ENCODE results near the gene PDE6A.
"Not testable (repeated sequence)": the region's sequence is repeated elsewhere in the genome, so short reads cannot be mapped to it uniquely, and the experiment has no call there.

PDE6A gene

DNA sequence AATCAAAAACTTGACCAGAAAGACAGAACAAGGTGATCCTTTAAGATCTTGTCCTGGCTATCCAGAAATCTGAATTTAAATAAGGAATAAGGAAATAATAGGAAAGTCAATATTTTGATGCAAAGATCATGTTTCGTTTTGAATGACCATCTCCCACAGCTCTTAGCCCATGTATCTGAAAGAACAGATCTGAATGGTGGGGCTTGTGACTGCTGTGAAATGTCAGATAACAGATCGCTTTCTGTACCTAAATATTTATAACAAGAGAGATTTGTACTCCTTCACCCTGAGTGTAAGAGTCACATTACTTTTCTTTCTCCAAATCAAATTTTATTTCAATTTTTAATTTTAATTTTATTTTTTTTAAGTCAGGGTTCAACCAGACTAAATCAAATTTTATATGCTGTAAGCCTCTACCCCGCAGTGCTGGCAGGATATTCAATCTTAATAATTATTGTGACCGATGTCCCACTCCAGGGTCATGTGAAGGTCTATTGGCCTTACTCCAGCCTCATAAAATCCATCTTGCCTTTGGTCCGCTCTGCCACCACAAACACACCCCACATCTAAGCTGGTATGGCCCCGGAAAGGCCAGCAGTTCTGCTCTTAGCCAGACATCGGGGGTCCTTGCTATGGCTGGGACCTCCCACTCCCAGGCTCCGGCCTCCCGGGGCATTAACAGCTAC lies 9.0 kb upstream of the PDE6A start:
- DNase-seq (ENCODE audit: low read depth in 2 of 2) = no peak

DNA sequence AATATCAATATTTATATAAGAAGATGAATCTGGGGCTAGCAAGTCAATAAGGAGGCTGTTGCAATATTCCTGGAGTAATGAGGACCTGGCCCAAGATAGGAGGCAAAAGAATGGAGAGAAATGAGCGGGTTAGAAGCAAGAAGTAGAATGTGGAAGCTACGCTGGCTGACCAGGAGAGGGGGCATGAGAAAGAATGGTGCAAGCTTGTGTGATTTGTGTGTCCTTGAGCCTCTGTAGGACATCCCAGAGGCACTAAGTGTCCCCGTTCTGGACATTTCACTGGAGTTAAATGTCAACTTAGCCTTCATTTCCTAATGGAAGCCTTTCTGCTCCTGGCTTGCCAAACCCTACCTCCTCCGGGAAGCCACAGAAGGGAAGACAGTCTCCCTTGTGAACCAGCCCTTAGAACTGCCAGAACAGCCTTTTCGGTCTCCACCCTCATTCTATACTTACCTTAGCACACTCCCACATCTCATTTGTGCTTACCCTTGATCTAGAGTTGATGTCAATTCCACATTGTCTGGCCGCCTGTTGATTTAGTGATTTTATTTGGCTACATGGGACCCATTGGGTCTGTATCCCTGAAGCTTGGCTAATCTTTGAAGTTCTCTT lies 6.7 kb upstream of the PDE6A start:
- no peak for DNase-seq (ENCODE audit: low read depth in 2 of 2)

DNA sequence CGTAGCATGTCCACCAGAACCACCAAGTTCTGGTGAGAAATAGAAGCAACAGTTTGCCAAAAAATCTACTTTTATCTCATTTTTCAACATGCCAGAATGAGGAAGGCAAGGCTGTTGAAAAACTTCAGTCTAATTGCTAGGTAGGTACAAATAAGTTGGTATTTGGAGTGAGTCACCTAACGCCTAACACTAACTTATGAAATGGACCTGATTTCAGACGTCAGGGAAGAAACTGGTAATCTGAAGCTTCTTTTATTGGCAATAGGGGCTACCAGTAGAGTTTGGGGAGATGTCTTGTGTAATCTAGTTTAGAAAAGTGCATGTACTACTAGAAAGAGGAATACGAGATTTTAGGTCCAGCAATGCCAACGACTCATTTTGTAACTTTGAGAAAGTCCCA lies 4.4 kb upstream of the PDE6A start:
- DNase-seq (ENCODE audit: low read depth in 2 of 2) = no peak

DNA sequence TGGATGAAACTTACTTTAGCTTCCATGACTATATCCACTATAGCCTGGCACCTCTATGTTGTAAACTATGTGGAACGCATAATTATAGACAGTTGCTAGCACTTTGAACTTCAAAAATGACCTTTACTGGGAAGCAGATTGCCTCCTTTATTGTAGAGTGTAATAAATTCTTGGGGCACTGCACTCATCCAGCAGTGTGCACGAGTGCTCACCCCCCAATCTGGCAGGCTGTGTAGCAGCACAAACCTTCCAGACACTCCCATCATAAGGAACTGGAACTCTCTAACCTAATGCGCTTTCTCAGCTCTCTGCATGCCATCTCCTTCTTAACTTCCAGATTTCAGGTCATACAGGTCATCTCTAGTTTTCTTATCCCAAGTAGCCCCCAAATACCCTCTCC lies 1.5 kb upstream of the PDE6A start:
- no peak for DNase-seq (ENCODE audit: low read depth in 2 of 2)

DNA sequence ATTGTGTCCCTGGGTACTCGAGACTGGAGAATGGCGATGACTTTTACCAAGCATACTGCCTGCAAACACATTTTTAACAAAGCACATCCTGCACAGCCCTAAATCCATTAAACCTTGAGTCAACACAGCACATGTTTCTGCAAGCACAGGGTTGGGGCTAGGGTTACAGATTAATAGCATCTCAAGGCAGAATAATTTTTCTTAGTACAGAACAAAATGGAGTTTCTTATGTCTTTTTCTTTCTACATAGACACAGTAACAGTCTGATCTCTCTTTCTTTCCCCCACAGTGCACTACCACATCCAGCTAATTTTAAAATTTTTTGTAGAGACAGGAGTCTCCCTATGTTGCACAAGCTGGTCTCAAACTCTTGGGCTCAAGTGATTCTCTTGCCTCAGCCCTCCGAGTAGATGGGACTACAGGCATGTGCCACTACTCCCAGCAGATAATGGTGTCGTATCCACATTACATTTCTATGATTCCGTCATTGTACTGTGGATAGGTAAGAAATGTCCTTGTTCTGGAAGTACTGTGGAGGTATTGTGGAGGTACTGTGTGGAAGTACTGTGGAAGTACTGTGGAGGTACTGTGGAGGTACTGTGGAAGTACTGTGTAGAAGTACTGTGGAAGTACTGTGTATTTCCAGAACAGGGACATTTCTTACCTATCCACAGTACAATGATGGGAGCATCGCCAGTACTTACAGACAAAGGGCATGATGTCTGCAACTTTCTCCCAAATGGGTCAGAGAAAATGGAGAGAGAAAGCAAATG lies 1.2 kb downstream of the PDE6A start:
- not testable (repeated sequence) for DNase-seq (ENCODE audit: low read depth in 2 of 2)

DNA sequence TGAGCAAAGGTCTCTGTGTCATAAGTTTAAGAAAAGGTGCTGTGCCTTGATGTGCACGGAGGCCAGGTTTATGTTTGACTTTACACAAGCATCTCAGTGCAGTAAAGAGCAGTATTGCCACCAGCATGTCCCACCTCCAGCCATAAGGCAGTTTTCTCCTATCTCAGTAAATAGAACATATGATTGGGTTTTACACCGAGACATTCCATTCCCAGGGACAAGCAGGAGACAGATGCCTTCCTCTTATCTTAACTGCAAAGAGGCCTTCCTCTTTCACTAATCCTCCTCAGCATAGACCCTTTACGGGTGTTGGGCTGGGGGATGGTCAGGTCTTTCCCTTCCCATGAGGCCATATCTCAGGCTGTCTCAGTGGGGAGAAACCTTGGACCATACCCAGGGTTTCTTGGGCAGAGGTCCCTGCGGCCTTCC lies 1.8 kb downstream of the PDE6A start:
- not testable (repeated sequence) for DNase-seq (ENCODE audit: low read depth in 2 of 2)

DNA sequence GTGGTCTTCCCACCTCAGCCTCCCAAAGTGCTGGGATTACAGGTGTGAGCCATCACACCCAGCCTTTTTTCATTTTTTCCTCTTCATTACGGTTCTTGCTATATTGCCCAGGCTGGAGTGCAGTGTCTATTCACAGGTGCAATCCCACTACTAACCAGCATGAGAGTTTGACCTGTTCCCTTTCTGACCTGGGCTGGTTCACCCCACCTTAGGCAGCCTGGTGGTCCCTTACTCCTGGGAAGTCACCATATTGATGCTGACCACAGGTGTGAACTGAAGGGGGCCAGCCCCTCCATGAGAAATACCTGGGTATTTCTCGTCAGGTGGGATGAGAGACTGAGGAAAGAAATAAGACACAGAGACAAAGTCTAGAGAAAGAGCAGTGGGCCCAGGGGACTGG lies 2.4 kb downstream of the PDE6A start:
- no peak for DNase-seq (ENCODE audit: low read depth in 2 of 2)

DNA sequence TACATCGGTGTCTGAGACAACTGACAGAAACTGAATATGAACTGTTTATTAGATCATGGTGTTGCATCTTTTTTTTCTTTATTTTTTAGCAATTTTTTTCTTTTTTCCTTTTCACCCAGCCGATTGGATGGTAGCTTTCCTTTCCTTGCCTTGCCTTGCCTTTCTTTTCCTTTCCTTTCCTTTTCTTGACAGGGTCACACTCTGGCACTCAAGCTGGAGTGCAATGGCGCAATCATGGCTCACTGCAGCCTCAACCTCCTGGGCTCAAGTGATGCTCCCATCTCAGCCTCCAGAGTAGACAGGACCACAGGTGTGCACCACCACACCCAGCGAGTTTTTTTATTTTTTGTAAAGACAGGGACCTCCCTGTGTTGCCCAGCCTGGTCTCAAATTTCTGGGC lies 2.8 kb downstream of the PDE6A start:
- no peak for DNase-seq (ENCODE audit: low read depth in 2 of 2)

DNA sequence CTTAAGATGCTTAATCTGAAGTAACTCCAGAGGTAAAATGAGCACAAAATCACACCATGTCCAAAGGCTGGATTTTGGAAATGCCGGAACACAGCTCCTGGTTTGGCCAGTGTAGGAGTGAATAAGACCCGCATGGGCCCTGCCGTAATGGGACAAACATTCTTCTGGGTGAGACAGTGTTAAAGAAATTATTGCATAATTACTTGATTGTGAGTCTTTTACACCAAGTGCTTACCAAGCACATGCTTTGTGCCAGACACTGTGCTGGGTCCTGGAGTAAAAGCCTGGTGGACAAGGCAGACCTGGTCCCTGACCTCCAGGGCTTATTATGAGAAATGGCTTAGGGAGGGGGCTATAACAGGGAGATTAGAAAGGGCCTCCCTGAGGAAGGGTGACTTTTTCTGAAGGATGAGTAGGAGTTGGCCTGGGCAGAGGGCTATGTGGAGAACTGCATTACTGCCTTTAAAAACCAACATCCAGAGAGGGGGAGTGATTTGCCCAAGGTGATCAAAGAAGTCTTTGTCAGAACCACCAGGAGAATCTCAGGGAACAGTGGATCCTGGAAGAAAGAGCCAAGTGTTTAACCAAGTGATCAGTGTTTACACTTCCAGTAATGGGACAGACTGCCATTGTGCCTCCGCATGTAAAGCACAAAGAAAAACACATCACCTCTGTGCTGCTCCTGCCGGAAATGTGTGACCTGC lies 3.5 kb downstream of the PDE6A start:
- no peak for DNase-seq (ENCODE audit: low read depth in 2 of 2)

DNA sequence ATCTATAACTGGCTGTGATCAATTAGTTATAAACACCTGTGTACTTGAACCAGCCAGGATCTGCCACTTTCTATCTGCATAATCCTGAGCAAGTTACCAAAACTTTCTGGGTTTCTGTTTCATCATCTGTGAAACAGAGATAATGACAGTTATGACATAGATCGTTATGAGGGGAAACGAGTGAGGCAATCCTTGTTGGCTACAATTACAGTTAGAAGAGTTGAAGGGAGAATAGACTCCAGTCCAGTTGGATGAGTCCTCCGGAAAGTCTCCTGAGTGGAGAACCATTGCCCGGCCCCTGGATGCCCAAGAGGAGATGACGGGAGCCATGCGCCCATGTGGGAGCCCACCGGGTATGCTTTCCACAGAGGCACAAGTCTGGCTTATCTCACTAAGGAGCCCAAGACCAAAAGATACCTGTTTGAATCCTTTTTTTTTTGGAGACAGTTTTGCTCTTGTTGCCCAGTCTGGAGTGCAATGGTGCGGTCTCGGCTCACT lies 4.5 kb downstream of the PDE6A start:
- no peak for DNase-seq (ENCODE audit: low read depth in 2 of 2)

DNA sequence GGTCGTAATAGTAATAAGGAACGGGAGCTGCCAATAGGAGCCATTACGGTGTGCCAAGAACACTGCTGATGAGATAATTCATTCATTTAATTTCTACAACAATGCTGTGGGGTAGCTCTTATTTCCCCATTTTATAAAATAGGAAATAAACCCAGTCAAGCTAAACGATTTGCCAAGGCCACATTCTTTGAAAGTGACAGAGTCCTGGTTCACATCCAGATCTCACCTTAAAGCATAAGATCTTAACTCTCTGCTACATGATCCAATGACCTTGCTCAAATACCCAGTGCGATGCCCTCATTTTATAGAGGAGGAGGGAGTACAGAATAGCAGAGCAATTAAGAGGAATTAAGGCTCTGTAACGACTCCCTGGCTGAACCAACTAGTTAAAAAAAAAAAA lies 5.0 kb downstream of the PDE6A start:
- no peak for DNase-seq (ENCODE audit: low read depth in 2 of 2)

DNA sequence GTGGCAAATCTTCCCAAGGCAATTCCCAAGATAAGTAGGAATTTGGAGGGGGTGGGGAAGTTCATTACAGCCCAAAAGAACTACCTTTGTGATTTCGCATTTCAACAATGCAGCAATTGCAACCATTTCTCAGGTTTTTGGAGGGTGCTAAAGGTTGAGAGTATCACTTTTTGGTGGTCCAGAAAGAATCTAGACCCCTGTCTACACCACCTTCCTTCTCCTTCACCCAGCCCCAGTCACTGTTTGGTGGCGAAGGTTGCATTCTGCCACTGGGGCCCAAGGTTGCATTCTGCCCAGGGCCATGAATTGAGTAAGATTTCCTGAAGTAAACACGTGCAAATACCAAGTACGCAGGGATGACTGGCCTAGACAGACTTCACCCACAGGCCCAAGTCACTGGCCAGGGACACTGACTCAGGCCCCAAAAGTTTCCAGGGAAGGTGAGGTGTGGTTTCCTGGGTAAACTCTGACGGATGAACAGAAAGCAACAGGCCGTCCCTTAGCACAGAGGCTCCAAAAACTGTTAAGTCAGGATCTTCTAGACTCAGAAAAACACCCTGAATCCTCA lies 5.7 kb downstream of the PDE6A start:
- DNase-seq (ENCODE audit: low read depth in 2 of 2) = no peak

DNA sequence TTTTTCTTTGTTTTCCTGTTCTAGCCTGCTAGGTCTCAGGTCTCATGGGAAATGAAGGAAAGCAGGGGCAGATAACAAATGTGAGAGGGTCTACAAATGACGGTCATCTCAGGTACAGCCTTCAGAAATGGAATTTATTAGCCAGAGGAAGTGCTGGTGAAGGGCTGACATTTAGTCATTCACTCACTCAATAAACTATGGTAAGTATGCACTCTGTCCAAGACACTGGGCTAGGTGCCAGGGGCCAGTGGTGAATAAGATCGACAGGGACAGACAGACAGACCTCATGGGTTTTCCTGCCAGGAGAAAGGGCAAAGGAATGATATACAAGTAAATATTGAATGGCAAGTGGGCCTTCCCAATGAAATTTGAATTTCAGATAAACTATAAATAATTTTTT lies 6.3 kb downstream of the PDE6A start:
- DNase-seq (ENCODE audit: low read depth in 2 of 2) = no peak

DNA sequence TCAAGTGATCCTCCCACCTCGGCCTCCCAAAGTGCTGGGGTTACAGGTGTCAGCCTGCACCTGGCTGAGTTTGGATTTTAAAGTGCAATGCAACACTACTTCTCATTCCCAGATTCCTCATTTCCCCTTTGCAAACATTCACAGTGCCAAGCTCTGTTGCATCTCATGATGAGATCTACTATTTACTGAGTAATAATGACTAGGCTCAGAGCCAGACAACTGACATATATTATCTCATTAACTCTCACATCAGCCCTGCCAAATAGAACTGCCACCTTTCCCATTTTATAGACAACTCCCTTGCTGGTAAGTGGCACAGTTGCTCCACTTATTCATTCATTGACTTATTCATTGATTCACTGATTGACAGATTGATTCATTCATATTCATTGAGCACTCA lies 7.0 kb downstream of the PDE6A start:
- DNase-seq (ENCODE audit: low read depth in 2 of 2) = no peak

DNA sequence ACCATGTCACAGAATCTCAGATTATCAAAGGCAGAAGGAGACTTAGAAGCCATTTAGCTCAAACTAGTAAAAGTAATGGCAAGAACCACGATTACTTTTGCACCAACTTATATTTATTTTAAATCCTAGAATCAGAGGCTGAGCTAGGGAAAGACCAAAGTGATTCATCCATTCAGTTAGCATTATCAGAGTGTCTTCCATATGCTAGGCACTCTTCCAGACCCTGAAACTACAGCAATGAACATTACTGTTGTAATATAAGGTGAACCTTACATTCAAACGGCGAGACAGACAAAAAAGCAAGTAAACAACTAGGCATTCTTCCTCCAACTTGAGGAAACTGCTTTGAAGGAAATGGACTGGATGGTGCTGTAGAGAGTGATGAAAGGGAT lies 7.9 kb downstream of the PDE6A start:
- no peak for DNase-seq (ENCODE audit: low read depth in 2 of 2)

DNA sequence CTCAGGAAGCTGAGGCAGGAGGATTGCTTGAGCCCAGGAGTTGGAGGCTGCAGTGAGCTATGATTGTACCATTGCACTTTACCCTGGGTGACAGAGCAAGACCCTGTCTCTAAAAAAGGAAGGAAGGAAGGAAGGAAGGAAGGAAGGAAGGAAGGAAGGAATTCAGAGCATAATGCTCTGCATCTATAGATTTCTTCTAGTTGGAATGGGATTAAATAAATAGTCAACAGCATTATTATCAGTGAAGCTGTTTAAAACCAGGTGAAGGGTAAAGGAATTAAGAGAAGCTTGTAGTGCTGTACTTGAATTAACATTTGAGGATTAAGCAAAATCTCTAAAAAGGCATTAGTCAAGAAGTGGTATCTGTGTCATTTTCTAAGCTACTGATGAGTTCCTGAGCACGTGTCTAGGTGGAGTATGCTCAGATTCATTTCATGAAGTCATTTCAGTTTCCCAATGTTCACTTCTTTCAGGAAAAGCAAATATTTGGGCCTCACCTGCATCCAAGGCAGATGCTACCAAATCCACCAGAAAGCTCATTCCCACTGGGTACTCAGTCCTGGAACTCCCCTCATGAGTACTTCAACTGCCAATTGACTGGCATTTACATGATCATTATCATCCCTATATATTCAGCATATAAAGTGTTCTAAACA lies 8.4 kb downstream of the PDE6A start:
- no peak for DNase-seq (ENCODE audit: low read depth in 2 of 2)

DNA sequence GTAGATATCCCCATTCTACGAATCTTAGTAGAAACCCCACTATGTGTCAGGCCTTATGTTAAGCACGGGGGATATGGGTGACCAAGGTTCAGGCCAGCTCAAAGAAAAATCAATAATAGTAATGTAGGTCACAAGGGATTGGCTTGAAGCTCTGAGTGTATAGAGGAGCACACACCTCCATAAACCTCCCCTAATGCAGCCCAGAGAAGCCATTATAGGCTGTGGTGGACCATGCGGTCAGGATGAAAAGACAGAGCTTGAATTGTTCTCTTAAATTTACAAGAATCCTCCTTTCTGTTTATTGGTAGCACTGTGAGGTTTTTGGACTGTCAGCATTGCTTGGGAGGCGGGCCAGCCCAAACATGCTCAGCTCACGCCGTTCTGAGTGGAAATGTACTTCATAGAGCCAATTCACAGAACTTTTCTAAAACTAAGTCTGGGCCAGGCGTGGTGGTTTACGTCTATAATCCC lies 9.1 kb downstream of the PDE6A start:
- no peak for DNase-seq (ENCODE audit: low read depth in 2 of 2)

DNA sequence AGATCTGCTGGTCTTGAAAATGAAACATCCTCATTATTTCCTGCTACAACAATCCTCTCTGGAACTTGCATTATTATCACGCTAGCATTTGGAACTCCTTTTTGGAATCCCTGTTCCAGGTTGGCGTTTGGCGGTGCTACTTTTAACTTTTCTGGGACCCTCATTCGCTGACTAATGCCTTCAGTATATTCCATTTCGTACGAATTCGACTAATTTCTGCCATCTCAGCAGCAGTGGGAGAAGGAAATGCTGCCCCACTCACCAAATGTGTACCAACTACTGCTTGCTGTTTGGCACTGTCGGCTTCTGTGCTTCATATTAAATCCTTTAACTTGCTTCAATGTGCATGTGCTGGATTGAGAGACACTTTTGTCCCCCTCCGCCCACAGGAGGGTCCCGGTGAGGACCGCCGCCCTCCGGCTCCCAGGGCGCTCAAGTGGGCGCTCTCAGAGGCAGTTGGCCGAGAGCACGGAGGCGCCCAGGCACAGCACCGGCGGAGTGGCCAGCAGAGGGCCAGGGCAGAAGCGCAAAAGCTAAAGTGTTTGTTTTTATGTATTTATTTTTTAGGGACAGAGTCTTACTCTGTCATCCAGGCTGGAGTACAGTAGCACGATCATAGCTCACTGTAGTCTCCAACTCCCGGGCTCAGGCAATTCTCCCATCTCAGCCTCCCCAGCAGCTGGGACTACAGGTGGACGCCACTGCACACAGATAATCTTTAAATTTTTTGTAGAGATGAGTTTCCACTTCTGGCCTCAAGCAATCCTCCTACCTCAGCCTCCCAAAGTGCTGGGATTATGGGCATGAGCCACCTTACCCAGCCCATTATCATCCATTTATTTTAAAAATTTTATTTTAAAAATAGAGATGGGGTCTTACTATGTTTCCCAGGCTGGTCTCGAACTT lies 11.9 kb downstream of the PDE6A start:
- no peak for DNase-seq (ENCODE audit: low read depth in 2 of 2)

DNA sequence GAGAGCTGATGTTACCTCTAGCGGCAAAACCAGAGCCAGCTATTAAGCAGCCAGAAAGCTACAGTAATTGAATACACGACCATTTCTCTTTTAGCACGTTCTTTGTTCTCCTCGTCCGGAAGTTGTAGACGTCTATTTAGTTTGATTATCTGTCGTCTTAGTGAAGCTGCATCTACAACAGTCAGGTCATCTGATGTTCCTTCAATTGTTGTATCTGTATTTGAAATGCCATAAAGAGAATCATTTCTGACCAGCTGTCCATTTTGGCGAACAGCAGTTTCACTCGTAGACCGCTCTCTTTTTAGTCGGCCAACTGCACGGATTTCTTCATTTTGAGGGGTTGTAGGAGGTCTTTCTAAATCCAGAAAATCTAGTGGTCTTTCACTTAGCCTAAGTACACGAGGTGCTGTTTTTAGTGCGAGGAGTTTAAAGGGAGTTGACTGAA lies 12.6 kb downstream of the PDE6A start:
- DNase-seq (ENCODE audit: low read depth in 2 of 2) = no peak

Data from activated CD8-positive, alpha-beta memory T cell treated with anti-CD3 and anti-CD28 coated beads for 4 hours (primary cell).